ENCODE data around the gene CD320.

- TF ChIP-seq, protein P1, sequence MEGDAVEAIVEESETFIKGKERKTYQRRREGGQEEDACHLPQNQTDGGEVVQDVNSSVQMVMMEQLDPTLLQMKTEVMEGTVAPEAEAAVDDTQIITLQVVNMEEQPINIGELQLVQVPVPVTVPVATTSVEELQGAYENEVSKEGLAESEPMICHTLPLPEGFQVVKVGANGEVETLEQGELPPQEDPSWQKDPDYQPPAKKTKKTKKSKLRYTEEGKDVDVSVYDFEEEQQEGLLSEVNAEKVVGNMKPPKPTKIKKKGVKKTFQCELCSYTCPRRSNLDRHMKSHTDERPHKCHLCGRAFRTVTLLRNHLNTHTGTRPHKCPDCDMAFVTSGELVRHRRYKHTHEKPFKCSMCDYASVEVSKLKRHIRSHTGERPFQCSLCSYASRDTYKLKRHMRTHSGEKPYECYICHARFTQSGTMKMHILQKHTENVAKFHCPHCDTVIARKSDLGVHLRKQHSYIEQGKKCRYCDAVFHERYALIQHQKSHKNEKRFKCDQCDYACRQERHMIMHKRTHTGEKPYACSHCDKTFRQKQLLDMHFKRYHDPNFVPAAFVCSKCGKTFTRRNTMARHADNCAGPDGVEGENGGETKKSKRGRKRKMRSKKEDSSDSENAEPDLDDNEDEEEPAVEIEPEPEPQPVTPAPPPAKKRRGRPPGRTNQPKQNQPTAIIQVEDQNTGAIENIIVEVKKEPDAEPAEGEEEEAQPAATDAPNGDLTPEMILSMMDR (IDR thresholded peaks at IDR 0.05 in 2 of 3, conservative IDR thresholded peaks at IDR 0.05 in 1 of 3; ENCODE audit: control insufficient read depth in 2 of 3, extremely low read depth in 1 of 3, insufficient read depth in 1 of 3, low read depth in 3 of 3, low read length in 3 of 3), result no peak
- TF ChIP-seq NBN (IDR thresholded peaks at IDR 0.05), result no peak
- no peak for TF ChIP-seq RAD21 (IDR thresholded peaks at IDR 0.05; ENCODE audit: insufficient read depth, low read depth, low read length)
Measured at GRCh38 chr19:8302734-8303133, 5.4 kb downstream of the CD320 start.
